ENCODE data around the gene DPH7.
"Not testable (repeated sequence)": the region's sequence is repeated elsewhere in the genome, so short reads cannot be mapped to it uniquely, and the experiment has no call there.

DPH7 gene

DNA sequence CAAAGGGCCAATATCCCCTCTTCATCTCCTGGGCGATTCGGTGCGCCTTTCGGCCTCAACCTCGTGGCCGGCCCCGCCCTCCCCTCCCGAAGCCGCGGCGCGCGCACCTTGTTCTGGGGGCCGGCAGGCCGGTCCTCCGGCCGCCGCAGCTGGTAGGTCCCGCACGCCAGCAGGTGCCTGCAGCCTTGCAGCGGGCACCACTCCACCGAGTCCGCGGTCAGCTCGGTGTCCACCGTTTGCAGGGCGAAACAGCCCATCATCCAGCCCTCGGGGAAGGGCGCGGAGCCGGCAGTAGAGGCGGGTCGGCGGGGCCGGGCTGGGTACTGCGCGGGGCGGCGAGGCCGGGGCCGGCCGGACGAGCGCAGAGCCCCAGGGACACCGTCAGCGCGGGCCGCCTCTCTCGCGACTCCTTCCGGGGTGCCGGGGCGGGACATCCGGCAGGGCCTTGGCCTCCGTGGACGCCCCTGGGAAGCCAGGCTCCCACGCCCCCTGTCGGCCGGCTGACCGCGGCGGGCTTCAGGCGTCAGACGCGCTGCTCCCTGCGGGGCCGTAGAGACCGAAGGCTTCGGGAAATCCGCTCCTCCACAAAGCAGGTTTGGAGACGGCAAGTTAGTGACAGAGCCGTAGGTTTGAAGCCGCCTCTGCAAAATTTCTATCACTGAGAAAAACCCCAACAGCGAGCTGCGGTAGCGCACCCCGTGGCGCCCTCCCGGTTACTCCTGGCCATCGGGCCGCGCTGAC lies at the start of gene DPH7:
TSS of gene DPH7 (minus strand) at position 408 of the 741 bp plus-strand sequence. CDS start at position 260, 148 bp downstream.
- DNase-seq: peak; percentile 86

DNA sequence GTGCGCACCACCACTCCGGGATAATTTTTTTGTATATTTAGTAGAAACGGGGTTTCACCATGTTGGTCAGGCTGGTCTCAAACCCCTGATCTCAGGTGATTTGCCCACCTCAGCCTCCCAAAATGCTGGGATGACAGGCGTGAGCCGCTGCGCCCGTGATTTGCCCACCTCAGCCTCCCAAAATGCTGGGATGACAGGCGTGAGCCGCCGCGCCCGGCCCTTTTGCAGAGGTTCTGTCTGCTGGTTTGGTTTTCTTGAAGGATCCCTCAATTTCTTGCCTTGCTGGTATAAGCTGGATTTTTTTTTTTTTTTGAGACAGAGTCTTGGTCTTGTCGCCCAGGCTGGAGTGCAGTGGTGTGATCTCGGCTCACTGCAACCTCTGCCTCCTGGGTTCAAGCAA lies 48.7 kb upstream of the DPH7 start:
- DNase-seq: not testable (repeated sequence)

DNA sequence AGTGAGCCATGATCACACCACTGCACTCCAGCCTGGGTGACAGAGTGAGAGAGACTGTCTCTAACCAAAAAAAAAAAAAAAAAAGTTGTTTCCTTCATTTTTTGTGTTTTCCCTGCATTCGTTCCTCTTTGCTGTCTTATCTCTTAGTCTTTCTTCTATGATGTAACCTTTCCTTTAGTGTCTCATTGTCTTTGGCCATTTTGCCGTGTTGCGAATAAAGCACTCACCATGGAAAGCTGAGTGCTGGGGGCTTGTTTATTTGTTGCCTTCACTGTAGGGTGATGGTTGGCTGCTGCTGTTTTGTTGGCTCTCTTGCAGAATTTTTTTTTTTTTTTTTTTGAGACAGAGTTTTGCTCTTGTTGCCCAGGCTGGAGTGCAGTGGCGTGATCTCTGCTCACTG lies 47.7 kb upstream of the DPH7 start:
- DNase-seq: no peak

GRCh38 chr9:137622211-137622610 lies 43.5 kb upstream of the DPH7 start:
- not testable (repeated sequence) for DNase-seq

GRCh38 chr9:137621131-137621757 lies 42.5 kb upstream of the DPH7 start:
- no peak for DNase-seq

- DNase-seq: no peak
Observed at GRCh38 chr9:137620581-137620980, 41.9 kb upstream of the DPH7 start.

DNA sequence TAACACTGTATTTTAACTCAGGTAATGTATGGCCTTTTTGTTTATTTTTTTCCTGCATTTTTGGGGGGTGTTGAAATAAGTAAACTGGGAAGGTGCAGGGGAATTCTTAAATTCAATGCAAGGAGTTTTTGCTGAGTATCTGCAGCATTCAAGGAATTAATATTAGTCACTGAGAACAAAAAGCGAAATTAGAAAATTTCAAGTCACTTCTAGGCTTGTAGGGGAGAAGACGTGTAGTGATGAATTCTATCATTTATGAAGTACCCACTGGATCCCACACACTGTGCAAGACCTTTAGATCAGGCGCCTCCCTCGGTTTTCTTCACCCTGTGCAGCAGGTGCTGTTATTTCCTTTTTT lies 41.3 kb upstream of the DPH7 start:
- no peak for DNase-seq

DNA sequence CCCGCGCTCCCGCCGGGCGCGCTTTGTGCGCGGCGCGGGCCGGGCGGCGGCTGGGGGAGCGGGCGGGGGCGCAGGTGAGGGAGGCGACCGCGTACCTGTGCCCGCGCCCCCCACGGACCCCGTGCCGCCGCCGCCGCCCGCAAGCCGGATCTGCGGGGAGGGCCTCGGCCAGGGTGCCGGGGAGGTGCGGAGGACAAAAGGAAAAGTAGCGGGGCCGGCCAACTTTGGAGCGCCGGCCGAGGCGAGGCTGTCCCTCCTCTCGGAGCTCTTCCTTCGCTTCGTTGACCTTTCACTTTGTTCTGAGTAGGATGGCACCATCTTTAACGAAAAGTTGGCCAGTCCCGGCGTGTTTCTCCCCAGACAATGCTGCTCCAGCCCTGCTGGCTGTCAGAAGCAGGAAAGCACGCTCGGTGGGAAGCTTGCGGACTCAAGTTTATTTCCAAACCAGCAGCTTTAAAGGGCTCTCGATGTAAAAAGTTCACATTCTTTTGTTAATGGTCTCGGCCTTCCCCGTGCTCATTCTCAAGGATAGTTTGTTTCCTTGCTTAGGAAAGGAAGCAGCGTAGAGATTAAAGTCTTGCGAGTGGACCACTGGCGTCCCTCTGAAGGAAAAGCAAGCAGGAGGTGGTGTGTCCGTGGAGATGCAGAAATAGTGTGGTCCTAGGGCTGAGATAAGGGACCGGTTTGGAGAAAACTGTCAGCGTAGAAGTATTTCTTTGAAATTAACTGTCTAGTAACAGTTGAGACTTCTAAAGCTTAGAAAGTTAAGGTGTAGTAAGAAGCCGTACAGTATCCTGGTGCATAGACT lies 40.7 kb upstream of the DPH7 start:
- DNase-seq: peak; percentile 14

- peak; percentile 84 for DNase-seq
Observed at GRCh38 chr9:137618105-137619067, 39.7 kb upstream of the DPH7 start, which contains the start of gene EHMT1. Gene EHMT1 (plus strand): TSS chr9:137619005. CDS start chr9:137619029, 24 bp downstream.

DNA sequence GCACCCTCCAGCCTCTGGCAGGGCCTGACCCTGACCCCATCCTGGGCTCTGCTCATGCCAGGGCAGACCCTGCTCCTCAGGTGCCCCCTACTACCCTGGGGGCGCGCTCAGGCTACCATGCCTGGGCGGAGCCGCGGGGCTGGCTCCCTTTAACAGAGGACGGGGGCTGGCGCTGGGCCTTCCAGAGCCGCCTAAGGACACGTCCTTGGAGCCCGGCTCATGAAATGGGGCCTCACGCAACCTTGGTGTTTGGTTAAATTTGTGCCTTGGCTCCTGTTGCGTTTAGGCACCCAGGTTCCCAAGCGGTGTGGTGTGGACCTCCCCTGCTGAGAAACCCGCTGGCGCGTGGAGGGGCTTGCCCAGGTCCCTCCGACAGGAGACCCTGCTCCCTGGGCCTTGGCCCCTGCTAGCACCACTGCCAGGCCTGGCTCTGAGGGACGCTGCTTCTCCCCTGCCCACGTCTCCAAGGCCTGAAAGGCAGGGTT lies 36.7 kb upstream of the DPH7 start:
- no peak for DNase-seq

- DNase-seq: no peak
Observed at GRCh38 chr9:137614631-137615386, 36.1 kb upstream of the DPH7 start.

DNA sequence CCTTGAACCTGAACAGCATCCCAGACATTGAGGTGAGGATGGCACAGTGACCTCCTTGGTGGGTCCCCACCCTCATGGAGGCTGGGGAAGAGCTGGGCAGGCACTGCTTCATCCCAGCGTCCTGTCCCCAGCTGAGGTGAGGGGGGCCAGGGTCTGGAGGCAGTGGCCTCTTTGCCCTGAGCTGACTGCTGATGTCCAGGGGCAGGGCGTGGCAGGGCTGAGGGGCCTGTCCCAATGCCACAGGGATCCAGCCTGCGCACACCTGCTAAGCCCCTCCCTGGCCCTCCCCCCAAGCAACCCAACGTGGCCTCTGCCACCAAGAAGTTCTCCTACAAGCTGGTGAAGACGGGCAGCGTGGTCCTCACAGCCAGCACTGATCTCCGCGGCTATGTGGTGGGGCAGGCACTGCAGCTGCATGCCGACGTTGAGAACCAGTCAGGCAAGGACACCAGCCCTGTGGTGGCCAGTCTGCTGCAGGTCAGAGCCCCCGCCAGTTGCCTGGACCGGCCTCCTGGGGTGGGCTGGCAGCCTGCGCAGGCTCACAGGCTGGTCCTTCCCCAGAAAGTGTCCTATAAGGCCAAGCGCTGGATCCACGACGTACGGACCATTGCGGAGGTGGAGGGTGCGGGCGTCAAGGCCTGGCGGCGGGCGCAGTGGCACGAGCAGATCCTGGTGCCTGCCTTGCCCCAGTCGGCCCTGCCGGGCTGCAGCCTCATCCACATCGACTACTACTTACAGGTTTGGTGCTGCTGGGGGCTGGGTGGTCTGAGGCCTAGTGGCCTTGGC lies 35.2 kb upstream of the DPH7 start:
- no peak for DNase-seq

DNA sequence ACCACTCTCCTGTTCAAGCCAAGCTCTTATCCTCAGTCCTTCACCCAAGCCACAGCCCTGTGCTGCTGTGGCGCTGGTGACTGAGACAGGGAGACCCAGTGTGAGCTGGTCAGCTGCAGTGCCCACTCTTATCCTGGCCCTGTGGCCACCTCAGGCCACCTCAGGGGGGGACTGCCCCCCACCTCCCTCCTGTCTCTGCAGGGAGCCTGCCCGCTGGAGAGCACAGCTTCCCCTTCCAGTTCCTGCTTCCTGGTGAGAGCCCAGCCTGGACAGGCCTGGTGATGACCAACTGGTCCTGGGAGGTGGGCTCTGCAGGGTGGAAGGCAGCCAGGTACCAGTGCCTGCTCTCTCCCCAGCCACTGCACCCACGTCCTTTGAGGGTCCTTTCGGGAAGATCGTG lies 34.5 kb upstream of the DPH7 start:
- no peak for DNase-seq

GRCh38 chr9:137612741-137613142 lies 34.0 kb upstream of the DPH7 start:
- no peak for DNase-seq

- peak; percentile 82 for DNase-seq
Observed at GRCh38 chr9:137611623-137612609, 33.2 kb upstream of the DPH7 start.

DNA sequence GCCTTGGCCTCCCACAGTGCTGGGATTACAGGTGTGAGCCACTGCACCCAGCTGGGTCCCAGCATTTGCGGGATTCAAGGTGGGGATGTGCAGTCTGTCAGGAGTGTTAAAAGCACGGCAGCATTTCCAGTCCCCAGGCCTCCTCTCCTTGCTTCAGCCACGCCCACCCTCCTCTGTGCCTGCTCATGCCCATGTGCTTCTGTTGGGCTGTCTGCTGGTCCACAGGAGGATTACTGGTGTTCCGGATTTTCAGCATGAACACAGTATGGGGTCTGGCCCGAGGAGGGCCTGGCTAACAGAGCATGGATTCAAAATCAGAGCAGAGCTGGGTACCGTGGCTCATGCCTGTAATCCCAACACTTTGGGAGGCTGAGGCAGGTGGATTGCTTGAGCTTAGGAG lies 32.2 kb upstream of the DPH7 start:
- DNase-seq: no peak

- DNase-seq: no peak
Observed at GRCh38 chr9:137607141-137607857, 28.6 kb upstream of the DPH7 start.

- no peak for DNase-seq
Observed at GRCh38 chr9:137606734-137607138, 28.0 kb upstream of the DPH7 start.

All from NCI-H146 (cell line).